HL-60 (cell line): ENCODE measurements around the gene FOXA3.

Experiments
- GABPA ChIP-seq: IDR thresholded peaks from 2 replicates; pipeline ENCODE4 v1.6.1; 2012; ENCODE audit warnings: low read depth
- POLR2AphosphoS5 ChIP-seq: IDR thresholded peaks from 2 replicates; pipeline ENCODE4 v1.6.1; 2012; ENCODE audit warnings: low read depth
- TF ChIP-seq, protein P1 (sequence below): IDR thresholded peaks from one replicate; pipeline ENCODE4 v1.5.1; 2011; ENCODE audit warnings: low read length, control low read depth, inconsistent platforms; ENCODE audit not compliant: insufficient read depth
- TF ChIP-seq, protein P2 (sequence below): IDR thresholded peaks from 2 replicates; pipeline ENCODE4 v1.6.1; 2012; ENCODE audit warnings: low read depth; ENCODE audit not compliant: insufficient replicate concordance

DNA sequence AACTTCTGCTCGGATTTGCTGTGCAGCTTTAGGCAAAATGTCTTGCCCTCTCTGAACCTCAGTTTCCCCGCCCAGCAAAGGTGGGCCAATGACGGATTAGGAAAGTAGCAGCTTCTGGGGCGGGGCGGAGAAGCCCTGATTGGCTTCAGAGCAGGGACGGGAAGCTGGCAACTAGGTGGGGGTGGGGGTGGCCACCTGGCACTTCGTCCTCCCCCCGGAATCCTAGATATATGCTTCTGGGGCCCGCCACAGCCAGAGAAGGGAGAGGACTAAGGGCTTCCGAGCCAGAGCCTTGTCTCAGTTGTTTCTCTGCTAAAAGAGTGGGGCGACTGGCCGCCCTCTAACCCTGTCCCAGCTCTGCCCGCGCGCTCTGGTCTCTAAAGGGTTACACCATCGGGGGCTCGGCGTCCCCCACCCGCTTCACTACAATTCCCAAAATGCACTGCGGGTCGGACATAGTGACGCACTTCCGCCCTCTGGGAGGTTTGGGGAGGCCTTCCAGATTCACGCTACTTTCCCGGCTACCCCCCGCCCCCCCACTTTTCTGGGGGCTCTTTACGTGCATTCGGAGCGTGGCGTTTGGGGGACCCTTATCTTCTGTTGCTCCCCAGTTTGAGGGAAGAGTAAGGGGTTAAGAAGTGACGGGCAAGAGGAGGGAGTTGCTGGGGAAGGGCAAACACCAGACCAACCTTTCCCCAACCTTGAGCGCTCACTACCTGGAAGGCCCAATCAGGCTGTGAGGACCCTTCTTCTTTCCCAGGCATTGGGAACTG, 22.5 kb downstream of the FOXA3 start:
- TF ChIP-seq, protein P1, sequence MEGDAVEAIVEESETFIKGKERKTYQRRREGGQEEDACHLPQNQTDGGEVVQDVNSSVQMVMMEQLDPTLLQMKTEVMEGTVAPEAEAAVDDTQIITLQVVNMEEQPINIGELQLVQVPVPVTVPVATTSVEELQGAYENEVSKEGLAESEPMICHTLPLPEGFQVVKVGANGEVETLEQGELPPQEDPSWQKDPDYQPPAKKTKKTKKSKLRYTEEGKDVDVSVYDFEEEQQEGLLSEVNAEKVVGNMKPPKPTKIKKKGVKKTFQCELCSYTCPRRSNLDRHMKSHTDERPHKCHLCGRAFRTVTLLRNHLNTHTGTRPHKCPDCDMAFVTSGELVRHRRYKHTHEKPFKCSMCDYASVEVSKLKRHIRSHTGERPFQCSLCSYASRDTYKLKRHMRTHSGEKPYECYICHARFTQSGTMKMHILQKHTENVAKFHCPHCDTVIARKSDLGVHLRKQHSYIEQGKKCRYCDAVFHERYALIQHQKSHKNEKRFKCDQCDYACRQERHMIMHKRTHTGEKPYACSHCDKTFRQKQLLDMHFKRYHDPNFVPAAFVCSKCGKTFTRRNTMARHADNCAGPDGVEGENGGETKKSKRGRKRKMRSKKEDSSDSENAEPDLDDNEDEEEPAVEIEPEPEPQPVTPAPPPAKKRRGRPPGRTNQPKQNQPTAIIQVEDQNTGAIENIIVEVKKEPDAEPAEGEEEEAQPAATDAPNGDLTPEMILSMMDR, result no peak
- TF ChIP-seq POLR2AphosphoS5, result peak; percentile 83
- TF ChIP-seq, protein P2, sequence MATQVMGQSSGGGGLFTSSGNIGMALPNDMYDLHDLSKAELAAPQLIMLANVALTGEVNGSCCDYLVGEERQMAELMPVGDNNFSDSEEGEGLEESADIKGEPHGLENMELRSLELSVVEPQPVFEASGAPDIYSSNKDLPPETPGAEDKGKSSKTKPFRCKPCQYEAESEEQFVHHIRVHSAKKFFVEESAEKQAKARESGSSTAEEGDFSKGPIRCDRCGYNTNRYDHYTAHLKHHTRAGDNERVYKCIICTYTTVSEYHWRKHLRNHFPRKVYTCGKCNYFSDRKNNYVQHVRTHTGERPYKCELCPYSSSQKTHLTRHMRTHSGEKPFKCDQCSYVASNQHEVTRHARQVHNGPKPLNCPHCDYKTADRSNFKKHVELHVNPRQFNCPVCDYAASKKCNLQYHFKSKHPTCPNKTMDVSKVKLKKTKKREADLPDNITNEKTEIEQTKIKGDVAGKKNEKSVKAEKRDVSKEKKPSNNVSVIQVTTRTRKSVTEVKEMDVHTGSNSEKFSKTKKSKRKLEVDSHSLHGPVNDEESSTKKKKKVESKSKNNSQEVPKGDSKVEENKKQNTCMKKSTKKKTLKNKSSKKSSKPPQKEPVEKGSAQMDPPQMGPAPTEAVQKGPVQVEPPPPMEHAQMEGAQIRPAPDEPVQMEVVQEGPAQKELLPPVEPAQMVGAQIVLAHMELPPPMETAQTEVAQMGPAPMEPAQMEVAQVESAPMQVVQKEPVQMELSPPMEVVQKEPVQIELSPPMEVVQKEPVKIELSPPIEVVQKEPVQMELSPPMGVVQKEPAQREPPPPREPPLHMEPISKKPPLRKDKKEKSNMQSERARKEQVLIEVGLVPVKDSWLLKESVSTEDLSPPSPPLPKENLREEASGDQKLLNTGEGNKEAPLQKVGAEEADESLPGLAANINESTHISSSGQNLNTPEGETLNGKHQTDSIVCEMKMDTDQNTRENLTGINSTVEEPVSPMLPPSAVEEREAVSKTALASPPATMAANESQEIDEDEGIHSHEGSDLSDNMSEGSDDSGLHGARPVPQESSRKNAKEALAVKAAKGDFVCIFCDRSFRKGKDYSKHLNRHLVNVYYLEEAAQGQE, result no peak
- peak; percentile 84 for TF ChIP-seq GABPA
